HepG2 (cell line): ENCODE results near the gene RNLS. TPM values are rescaled to one million over a fixed set of nuclear protein-coding genes. Genes with fewer than 3 reads are reported as not detected.

Experiments
- ATAC-seq: fragments of 200-7000 bp; cut with Tn5 transposase; 3 replicates; pipeline ENCODE4 v1.9.1; 2020; ENCODE audit warnings: mild to moderate bottlenecking, moderate library complexity
- BruUV-seq: library from RNA; stranded (reverse); fragments of 400-500 nt; replicated peaks from 2 replicates; lab custom pipeline; 2021; lab: Mats Ljungman, UMichigan
- CTCF ChIA-PET: fragments of 300-600 bp; formaldehyde crosslinking; extraction: SDS; loops from one replicate; lab custom pipeline; 2021; ENCODE audit warnings: low total read pairs, inconsistent platforms, low intra/inter-chr PET ratio; lab: Yijun Ruan, JAX
- POLR2A ChIA-PET: fragments of 350-600 bp; sonication (Branson Sonifier 250); formaldehyde crosslinking; loops from one replicate; lab custom pipeline; 2020; ENCODE audit warnings: antibody characterized with exemption, inconsistent platforms; lab: Yijun Ruan, JAX
- DNase-seq: peaks from one replicate; pipeline ENCODE4 v3.0.0-alpha.2; 2015; ENCODE audit warnings: low spot score
- FAIRE-seq: peaks from 3 replicates; lab custom pipeline; 2011; peaks lifted over from hg19 to GRCh38; lab: Jason Lieb, UNC
- H2AFZ ChIP-seq: one replicate; pipeline ENCODE4 v1.6.1; 2011; ENCODE audit warnings: low read length, inconsistent platforms
- H3K27ac ChIP-seq: fragments of 300-600 bp; 3 replicates; pipeline ENCODE4 v1.8.0; 2011; ENCODE audit warnings: mixed run types, mild to moderate bottlenecking, mixed read lengths, low read length, inconsistent platforms; ENCODE audit not compliant: insufficient read depth; ENCODE audit errors: extremely low read length
- H3K27me3 ChIP-seq, 2 experiments: fragments of 200-600 bp in 1 of 2; 2 replicates in 1 of 2; 3 replicates in 1 of 2; pipeline versions ENCODE4 v1.6.0 to v1.8.0; 2011; ENCODE audit warnings: low read length in 2 of 2, mild to moderate bottlenecking in 2 of 2, moderate library complexity in 2 of 2, inconsistent platforms in 1 of 2; ENCODE audit not compliant: insufficient read depth in 2 of 2, control insufficient read depth in 1 of 2
- H3K36me3 ChIP-seq, 2 experiments: fragments of 200-600 bp in 1 of 2; replicated peaks in 1 of 2; 2 replicates in 1 of 2; 3 replicates in 1 of 2; pipeline versions ENCODE4 v1.5.1 to v1.8.0; 2011; ENCODE audit warnings: low read length in 2 of 2, inconsistent platforms in 1 of 2; ENCODE audit not compliant: insufficient read depth in 2 of 2, control insufficient read depth in 1 of 2
- H3K4me1 ChIP-seq: 2 replicates; pipeline ENCODE4 v1.5.1; 2012; ENCODE audit warnings: low read length, inconsistent platforms; ENCODE audit not compliant: insufficient read depth
- H3K4me2 ChIP-seq: 2 replicates; pipeline ENCODE4 v1.6.0; 2011; ENCODE audit warnings: low read depth, low read length, inconsistent platforms
- H3K4me3 ChIP-seq, 3 experiments: fragments of 200-600 bp in 1 of 3; sonication (generic), shearing (Covaris generic) in 1 of 3; replicated peaks in 1 of 3; 2 replicates each; pipeline ENCODE4 v1.5.1; 2011 to 2016; ENCODE audit warnings: low read length in 3 of 3, inconsistent platforms in 2 of 3, low read depth in 2 of 3, mild to moderate bottlenecking in 2 of 3, control low read depth in 1 of 3, mixed read lengths in 1 of 3; ENCODE audit not compliant: insufficient read depth in 1 of 3
- H3K79me2 ChIP-seq: one replicate; pipeline ENCODE4 v1.6.1; 2011; ENCODE audit warnings: low read length, inconsistent platforms; ENCODE audit not compliant: insufficient read depth
- H3K9ac ChIP-seq: 2 replicates; pipeline ENCODE4 v1.6.0; 2011; ENCODE audit warnings: mild to moderate bottlenecking, low read depth, low read length, inconsistent platforms; ENCODE audit not compliant: insufficient read depth
- H3K9me3 ChIP-seq: 2 replicates; pipeline ENCODE4 v1.5.1; 2012; ENCODE audit warnings: mild to moderate bottlenecking, low read length
- H4K20me1 ChIP-seq: 2 replicates; pipeline ENCODE4 v1.6.0; 2011; ENCODE audit warnings: inconsistent platforms, mild to moderate bottlenecking, low read length, moderate library complexity; ENCODE audit not compliant: insufficient read depth
- HNRNPUL1 ChIP-seq: fragments of 200-400 bp; formaldehyde crosslinking; IDR thresholded peaks from 2 replicates; pipeline ENCODE4 v1.6.1; 2017; ENCODE audit warnings: low read depth, mild to moderate bottlenecking, low read length, moderate library complexity
- IKZF1 ChIP-seq: fragments of 450-650 bp; IDR thresholded peaks from 2 replicates; pipeline ENCODE4 v1.7.1; 2016
- PLRG1 ChIP-seq: fragments of 450-650 bp; conservative IDR thresholded peaks from 2 replicates; pipeline ENCODE4 v1.6.1; 2016
- POLR2G ChIP-seq: fragments of 200-400 bp; formaldehyde crosslinking; IDR thresholded peaks from 2 replicates; pipeline ENCODE4 v1.6.1; 2018; ENCODE audit warnings: mild to moderate bottlenecking, low read depth, low read length, moderate library complexity
- SMAD3 ChIP-seq: sonication (generic); formaldehyde crosslinking; IDR thresholded peaks from 2 replicates; pipeline ENCODE4 v1.4.0; 2020; ENCODE audit warnings: missing genetic modification reagents
- SRY ChIP-seq: sonication (generic); formaldehyde crosslinking; IDR thresholded peaks from 2 replicates; pipeline ENCODE4 v1.8.0; 2022; ENCODE audit warnings: mild to moderate bottlenecking, missing genetic modification reagents
- ZFP36L1 ChIP-seq: sonication (generic); formaldehyde crosslinking; IDR thresholded peaks from 2 replicates; pipeline ENCODE4 v1.8.0; 2022; ENCODE audit warnings: mild to moderate bottlenecking, missing genetic modification reagents, moderate library complexity
- ZNF225 ChIP-seq: sonication (generic); formaldehyde crosslinking; IDR thresholded peaks from 2 replicates; pipeline ENCODE4 v1.4.0; 2020; ENCODE audit warnings: mild to moderate bottlenecking, missing genetic modification reagents
- ZNF234 ChIP-seq: sonication (generic); formaldehyde crosslinking; conservative IDR thresholded peaks from 2 replicates; pipeline ENCODE4 v1.5.1; 2020; ENCODE audit warnings: mild to moderate bottlenecking, missing genetic modification reagents
- ZNF34 ChIP-seq: sonication (generic); formaldehyde crosslinking; IDR thresholded peaks from 2 replicates; pipeline ENCODE4 v1.4.0; 2020; ENCODE audit warnings: mild to moderate bottlenecking, missing genetic modification reagents, borderline replicate concordance
- ZNF891 ChIP-seq: sonication (generic); formaldehyde crosslinking; IDR thresholded peaks from 2 replicates; pipeline ENCODE4 v1.5.0; 2020; ENCODE audit warnings: mild to moderate bottlenecking, missing genetic modification reagents
- WGBS: methylation state at CpG from one replicate; pipeline ENCODE4 v1.1.6; 2017; ENCODE audit warnings: low lambda C conversion rate; 5-methylcytosine and 5-hydroxymethylcytosine counted together
- in situ Hi-C: cut with HindIII; loops from 2 replicates; pipeline ENCODE4 v1.10.0; 2017; ENCODE audit warnings: low pct_unique_long_range_greater_than_20kb; ENCODE audit not compliant: extremely low pct_ligation_motif_present
- intact Hi-C: fragments of 100-400 bp; cut with micrococcal nuclease; formaldehyde crosslinking; loops from one replicate; pipeline ENCODE4 v1.10.0; 2022; ENCODE audit not compliant: unreplicated experiment
- polyA plus RNA-seq, 8 experiments: library from polyadenylated mRNA; depleted of rRNA in 3 of 8; stranded (reverse) in 7 of 8; unstranded in 1 of 8; fragments of >200 nt; fragmentation: Illumina TruSeq in 4 of 8; extraction: Trizol in 4 of 8; gene quantifications; 2 replicates each; pipeline versions ENCODE4 v1.2.1 to v1.2.3, GENCODE V29; 2011 to 2016; ENCODE audit warnings: low read depth in 4 of 8, missing spikeins in 1 of 8, mixed read lengths in 1 of 8; ENCODE audit not compliant: insufficient read depth in 1 of 8
- total RNA-seq, 5 experiments: library from RNA; depleted of rRNA; stranded (reverse); fragments of >200 nt; fragmentation: Illumina TruSeq; extraction: Trizol; gene quantifications; 2 replicates each; pipeline ENCODE4 v1.2.3, GENCODE V29; 2016; ENCODE audit warnings: low read depth in 1 of 5
- TF ChIP-seq, protein P1 (sequence below): sonication (generic); formaldehyde crosslinking; IDR thresholded peaks from 2 replicates; pipeline ENCODE4 v1.5.0; 2020; ENCODE audit warnings: missing genetic modification reagents
- TF ChIP-seq, protein P2 (sequence below): sonication (generic); formaldehyde crosslinking; IDR thresholded peaks from 2 replicates; pipeline ENCODE4 v1.9.0; 2021; ENCODE audit warnings: missing genetic modification reagents, borderline replicate concordance

RNLS gene
- total and polyA plus RNA-seq, 2 of the 13 experiments (the other 11 are each of a cell fraction or from before 2014, with no cell fraction given), result not detected

DNA sequence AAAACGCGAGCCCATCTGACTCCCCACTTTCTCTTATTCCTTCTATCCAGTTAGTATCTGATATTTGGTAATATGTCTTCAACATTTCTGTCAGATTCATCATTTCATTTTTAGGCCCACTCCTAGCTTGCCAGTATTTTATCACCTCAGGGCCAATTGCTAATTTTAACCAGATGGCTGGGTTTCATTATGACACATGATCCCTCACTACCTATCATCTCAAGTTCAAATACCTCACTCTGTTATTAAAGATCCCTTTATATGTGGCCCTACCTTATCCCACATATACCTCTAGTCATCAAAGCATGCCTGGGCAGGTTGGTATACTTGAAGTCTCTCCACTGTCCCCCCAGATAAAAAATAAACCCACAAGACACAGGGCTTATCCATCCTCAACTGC is 104.9 kb downstream of the RNLS start:
- H3K4me2 ChIP-seq, result no peak overlapping the region

More for the DNA sequence above, 104.9 kb downstream of the RNLS start:
- no TSS peak for BruUV-seq
- no peak overlapping the region for H3K27ac ChIP-seq
- H3K79me2 ChIP-seq, result no peaks in the 10 kb centered on the region
- ChIA-PET CTCF (no interaction called here), POLR2A (no interaction called here)
- H3K27me3 ChIP-seq, result no peaks in the 10 kb centered on the region
- H3K9ac ChIP-seq, result no peak overlapping the region
- no peak for FAIRE-seq
- no peaks in the 10 kb centered on the region for H4K20me1 ChIP-seq
- no peak overlapping the region for H2AFZ ChIP-seq
- TF ChIP-seq PLRG1, result no peak
- TF ChIP-seq SRY (CRISPR knock-in tag), result no peak
- no peak for TF ChIP-seq ZFP36L1 (CRISPR knock-in tag)
- TF ChIP-seq ZNF234 (CRISPR knock-in tag), result no peak
- TF ChIP-seq HNRNPUL1, result no peak
- TF ChIP-seq, protein P1, sequence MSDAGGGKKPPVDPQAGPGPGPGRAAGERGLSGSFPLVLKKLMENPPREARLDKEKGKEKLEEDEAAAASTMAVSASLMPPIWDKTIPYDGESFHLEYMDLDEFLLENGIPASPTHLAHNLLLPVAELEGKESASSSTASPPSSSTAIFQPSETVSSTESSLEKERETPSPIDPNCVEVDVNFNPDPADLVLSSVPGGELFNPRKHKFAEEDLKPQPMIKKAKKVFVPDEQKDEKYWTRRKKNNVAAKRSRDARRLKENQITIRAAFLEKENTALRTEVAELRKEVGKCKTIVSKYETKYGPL, result no peak
- TF ChIP-seq IKZF1, result no peak
- no peak for TF ChIP-seq POLR2G
- TF ChIP-seq ZNF34, result no peak
- TF ChIP-seq, protein P2, sequence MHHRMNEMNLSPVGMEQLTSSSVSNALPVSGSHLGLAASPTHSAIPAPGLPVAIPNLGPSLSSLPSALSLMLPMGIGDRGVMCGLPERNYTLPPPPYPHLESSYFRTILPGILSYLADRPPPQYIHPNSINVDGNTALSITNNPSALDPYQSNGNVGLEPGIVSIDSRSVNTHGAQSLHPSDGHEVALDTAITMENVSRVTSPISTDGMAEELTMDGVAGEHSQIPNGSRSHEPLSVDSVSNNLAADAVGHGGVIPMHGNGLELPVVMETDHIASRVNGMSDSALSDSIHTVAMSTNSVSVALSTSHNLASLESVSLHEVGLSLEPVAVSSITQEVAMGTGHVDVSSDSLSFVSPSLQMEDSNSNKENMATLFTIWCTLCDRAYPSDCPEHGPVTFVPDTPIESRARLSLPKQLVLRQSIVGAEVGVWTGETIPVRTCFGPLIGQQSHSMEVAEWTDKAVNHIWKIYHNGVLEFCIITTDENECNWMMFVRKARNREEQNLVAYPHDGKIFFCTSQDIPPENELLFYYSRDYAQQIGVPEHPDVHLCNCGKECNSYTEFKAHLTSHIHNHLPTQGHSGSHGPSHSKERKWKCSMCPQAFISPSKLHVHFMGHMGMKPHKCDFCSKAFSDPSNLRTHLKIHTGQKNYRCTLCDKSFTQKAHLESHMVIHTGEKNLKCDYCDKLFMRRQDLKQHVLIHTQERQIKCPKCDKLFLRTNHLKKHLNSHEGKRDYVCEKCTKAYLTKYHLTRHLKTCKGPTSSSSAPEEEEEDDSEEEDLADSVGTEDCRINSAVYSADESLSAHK, result no peak
- TF ChIP-seq ZNF225 (CRISPR knock-in tag), result no peak
- no peak for TF ChIP-seq SMAD3
- no peak for TF ChIP-seq ZNF891 (CRISPR knock-in tag)
- no peaks in the 10 kb centered on the region for H3K4me1 ChIP-seq
- intact Hi-C loops, result no loop called here
- ATAC-seq, result no peak
- WGBS, result 11% methylated on average over 2 of the region's 2 CpGs
- H3K9me3 ChIP-seq, result no peaks in the 10 kb centered on the region
- H3K36me3 ChIP-seq, result no peaks in the 10 kb centered on the region
- in situ Hi-C loops, result no loop called here
- no peak for DNase-seq
- H3K4me3 ChIP-seq, result no peak overlapping the region
